Fibroblast of skin of right quadriceps (primary cell): ENCODE data around the gene CDC25B.
"Not testable (repeated sequence)": the region's sequence is repeated elsewhere in the genome, so short reads cannot be mapped to it uniquely, and the experiment has no call there.

Source experiments
- DNase-seq: peaks from one replicate; pipeline ENCODE4 v3.0.0-alpha.2; 2013

The CDC25B gene

DNA sequence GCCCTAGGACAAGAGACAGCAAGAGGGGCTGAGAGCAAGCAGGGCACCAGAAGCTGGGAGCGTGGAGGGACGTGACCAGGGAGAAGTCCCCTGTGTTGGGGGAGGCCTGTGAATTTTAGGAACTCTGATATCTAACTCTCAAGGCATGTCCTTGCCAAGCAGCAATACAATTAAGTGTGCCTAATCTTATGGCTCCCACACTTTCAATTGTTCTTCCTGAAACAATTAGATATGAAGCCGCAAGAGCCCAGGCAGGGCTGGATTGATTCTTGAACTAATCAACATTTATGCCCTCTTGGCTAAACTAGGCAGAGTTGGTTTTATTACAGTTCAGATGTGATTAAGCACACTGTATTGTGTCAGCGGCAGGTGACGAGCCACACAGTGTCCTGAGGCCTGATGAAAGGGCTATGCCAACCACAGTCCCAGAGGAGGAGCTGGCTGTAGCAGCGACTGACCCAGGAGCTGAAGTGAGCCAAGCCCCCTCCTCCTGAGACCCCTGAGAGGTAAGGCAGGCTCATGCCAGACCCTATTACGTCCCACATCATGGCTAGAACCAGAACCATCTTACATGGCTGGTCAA is 46.3 kb downstream of the CDC25B start:
- DNase-seq: no peak

DNA sequence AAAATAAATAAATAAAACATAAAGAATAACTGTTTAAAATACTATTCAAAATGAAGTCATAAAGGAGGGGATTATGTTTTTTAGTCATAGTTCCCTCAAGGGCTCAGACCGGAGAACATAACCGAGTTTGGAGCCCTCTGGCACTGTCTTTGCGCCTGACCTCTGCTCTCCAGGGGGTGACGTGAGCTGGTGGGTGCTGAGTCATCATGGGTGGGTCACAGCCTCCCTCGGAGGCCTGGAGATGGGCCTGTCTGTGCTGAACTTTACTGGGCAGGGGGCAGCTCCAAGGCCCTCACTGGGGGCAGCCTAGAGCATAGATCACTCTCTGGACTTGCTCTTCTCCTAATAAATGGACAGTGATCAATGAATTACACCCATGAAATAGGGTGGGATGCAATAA is 47.4 kb downstream of the CDC25B start:
- peak; percentile 45 for DNase-seq

DNA sequence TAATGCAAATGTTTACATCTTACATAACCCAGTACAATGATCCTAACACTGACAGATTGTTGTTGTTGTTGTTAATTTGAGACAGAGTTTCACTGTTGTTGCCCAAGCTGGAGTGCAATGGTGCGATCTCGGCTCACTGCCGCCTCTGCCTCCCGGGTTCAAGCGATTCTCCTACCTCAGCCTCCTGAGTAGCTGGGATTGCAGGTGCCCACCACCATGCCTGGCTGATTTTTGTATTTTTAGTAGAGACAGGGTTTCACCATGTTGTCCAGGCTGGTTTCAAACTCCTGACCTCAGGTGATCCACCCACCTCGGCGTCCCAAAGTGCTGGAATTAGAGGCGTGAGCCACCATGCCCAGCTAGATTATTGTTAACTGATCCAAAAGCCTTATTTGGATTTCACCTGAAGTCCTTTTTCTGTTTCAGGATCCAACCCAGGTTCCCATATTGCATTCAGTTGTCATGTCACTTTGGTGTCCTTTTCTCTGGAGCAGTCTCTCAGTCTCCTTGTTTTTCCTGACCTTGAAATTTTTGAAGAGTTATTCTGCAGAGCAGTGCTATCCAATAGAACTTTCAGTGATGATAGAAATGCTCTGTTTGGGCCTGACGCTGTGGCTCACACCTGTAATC is 48.0 kb downstream of the CDC25B start:
- DNase-seq: not testable (repeated sequence)

DNA sequence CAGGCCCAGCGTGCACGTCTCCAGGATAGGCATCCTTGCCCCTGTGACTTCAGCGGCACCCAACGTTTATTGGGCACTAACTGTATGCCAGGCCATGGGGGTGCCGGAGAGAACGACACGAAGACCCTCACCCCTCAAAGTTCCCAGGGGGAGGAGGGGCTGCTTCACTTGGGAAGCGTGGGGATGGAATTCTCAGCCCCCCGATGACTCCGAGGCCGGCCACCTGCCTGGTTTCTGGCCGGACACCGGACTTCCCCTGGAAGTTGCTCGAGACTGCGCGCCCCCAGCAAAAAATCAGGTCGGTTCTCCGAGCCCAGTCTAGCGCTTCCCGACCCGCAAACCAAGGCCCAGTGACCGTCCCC is 50.2 kb downstream of the CDC25B start:
- DNase-seq: no peak

DNA sequence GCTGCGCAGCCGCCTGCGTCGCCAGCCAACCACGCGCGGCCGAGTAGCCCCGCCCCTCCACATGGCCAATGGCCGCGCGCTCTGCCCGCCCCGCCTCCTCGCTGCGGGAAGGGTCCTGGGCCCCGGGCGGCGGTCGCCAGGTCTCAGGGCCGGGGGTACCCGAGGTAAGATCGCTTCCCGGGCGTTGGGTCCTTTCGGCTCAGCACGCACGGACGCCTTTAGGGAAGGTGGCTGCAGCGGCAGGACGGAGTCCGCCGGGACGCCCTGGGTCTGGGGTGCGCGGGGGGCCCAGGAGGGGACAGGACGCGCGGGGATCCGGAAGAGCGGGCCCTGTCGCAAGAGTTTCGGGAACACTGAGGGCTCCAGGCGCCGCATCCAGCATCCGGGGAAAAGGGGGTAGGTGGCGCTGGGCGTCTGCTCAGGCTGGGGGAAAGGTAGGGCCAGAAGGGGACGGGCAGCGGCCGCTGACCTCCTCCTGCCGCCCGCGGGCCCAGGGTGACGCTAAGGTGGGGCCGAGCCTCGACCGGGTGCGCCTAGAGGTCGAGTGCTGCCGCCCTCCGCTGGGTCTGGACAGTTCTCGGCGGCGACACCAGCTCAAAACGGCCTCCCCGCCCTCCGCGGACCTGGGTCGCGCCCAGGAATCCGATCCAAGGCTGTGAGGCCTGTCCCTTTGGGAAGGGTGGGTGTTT is 50.8 kb downstream of the CDC25B start, which contains the start of gene MAVS:
TSS of gene MAVS (plus strand) at position 95 of the 689 bp plus-strand sequence. CDS start 7,791 bp downstream, outside the sequence.
- DNase-seq: peak; percentile 75

DNA sequence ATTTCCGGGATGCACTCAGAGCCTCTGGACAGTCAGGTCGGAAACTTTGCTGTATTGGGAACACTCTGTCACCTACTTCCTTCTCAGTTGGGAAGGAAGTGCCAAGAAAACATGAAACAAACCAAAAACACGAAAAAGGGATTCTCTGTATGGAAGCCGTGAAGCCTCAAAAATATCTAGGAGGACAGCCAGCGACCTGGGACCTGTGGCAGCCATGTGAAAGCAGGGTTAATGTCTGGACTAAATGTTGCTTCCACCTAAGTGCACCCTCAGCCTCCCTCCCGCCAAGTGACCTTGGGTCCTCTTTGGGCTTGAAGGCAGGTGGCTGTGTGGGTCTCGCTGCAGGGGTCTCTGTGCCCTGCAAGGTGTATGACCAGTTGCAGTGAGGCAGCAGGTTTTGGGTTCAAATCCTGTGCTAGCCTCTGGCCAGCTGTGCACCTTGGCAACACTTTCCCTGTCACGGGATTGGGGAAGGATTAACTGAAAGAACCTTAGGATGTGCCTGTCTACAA is 51.4 kb downstream of the CDC25B start:
- DNase-seq: no peak

DNA sequence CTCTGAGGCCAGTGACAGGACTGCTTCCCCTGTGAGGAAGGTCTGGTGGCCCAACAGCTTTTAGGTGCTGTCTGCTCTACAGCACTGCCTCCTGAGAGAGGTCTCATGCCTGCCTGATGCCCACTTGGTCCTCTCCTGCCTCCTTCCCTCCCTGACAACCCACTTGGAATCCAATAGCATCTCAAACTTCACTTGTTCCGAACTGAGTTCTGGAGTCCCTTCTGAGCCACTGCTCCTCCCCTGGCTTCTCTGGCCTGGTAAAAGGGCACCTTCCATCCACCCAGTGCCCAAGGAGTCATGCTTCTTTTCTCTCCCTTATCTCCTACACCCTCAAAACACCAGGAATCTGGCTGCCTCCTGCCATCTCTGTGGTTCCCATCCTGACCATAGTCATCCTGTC is 52.5 kb downstream of the CDC25B start:
- no peak for DNase-seq

DNA sequence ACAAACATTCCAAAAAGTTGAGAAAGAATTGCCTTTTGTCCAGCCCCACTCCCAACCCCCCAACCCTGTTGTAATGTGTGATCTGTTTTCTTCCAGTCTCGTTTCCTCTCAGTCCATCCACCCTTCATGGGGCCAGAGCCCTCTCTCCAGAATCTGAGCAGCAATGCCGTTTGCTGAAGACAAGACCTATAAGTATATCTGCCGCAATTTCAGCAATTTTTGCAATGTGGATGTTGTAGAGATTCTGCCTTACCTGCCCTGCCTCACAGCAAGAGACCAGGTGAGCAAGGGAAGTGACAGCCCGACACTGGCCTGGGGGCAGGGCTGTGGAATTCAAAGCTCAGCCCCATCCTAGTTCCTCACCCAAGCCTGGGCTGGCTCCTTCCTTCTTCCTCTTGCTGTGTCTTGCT is 58.4 kb downstream of the CDC25B start:
- DNase-seq: no peak
